Uterus (tissue), 2 donors: Measurements from ENCODE around the gene ARHGAP45.

Source experiments
- POLR2A ChIP-seq, 2 donors: fragments of 450-650 bp; IDR thresholded peaks; one replicate each; pipeline ENCODE4 v1.6.1; 2016; ENCODE audit warnings: antibody characterized with exemption in 2 of 2, mild to moderate bottlenecking in 1 of 2, moderate library complexity in 1 of 2
- TF ChIP-seq, protein P1 (sequence below), 4 experiments: fragments of 200-600 bp in 2 of 4; fragments of 450-650 bp in 2 of 4; sonication (generic) in 2 of 4; IDR thresholded peaks; one replicate each; pipeline ENCODE4 v1.5.1; 2016 to 2019; ENCODE audit warnings: antibody characterized with exemption in 4 of 4, mild to moderate bottlenecking in 2 of 4, moderate library complexity in 1 of 4

DNA sequence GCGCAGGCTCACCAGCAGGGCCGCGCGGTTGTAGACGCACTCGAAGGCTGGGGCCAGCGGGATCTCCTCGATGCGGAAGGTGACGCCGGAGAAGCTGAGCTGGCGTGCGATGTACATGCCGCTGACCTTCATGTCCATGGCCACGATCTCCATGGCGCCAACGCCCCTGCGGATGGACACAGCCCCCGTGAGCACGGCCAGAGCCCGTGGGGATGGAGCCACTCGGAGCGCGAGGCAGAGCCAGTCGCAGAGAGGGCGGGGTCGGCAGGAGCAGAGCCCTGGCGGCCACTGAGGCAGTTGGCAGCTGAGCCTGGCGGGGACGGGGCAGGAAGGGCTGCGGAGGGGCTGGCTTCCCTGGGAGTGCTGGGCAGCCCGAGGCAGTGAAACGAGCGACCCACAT is 52.0 kb downstream of the ARHGAP45 start:
- TF ChIP-seq, protein P1, sequence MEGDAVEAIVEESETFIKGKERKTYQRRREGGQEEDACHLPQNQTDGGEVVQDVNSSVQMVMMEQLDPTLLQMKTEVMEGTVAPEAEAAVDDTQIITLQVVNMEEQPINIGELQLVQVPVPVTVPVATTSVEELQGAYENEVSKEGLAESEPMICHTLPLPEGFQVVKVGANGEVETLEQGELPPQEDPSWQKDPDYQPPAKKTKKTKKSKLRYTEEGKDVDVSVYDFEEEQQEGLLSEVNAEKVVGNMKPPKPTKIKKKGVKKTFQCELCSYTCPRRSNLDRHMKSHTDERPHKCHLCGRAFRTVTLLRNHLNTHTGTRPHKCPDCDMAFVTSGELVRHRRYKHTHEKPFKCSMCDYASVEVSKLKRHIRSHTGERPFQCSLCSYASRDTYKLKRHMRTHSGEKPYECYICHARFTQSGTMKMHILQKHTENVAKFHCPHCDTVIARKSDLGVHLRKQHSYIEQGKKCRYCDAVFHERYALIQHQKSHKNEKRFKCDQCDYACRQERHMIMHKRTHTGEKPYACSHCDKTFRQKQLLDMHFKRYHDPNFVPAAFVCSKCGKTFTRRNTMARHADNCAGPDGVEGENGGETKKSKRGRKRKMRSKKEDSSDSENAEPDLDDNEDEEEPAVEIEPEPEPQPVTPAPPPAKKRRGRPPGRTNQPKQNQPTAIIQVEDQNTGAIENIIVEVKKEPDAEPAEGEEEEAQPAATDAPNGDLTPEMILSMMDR (IDR thresholded peaks at IDR 0.05) = no peak
- TF ChIP-seq POLR2A (IDR thresholded peaks at IDR 0.05) = no peak
